ENCODE results near the gene PPFIBP1. TPM values are rescaled to one million over a fixed set of nuclear protein-coding genes. Genes with fewer than 3 reads are reported as not detected.

PPFIBP1 gene
- total RNA-seq, 4 donors from 2014 or later = 36.7 to 115 (median 41.5) TPM

GRCh38 chr12:27651201-27651600 lies 127.2 kb downstream of the PPFIBP1 start:
- no peak for TF ChIP-seq CTCF (IDR thresholded peaks at IDR 0.05; ENCODE audit: low read depth)

GRCh38 chr12:27652174-27652763 lies 128.3 kb downstream of the PPFIBP1 start:
- TF ChIP-seq CTCF (IDR thresholded peaks at IDR 0.05; ENCODE audit: low read depth) = no peak

- TF ChIP-seq CTCF (IDR thresholded peaks at IDR 0.05; ENCODE audit: low read depth) = no peak
These were observed 129.7 kb downstream of the PPFIBP1 start for GRCh38 chr12:27653661-27654060.

- no peak for TF ChIP-seq CTCF (IDR thresholded peaks at IDR 0.05; ENCODE audit: low read depth)
These were observed 133.3 kb downstream of the PPFIBP1 start for GRCh38 chr12:27657296-27657695.

GRCh38 chr12:27665704-27666103 lies 141.7 kb downstream of the PPFIBP1 start:
- TF ChIP-seq CTCF (IDR thresholded peaks at IDR 0.05; ENCODE audit: low read depth) = no peak

GRCh38 chr12:27666510-27666909 lies 142.5 kb downstream of the PPFIBP1 start:
- no peak for TF ChIP-seq CTCF (IDR thresholded peaks at IDR 0.05; ENCODE audit: low read depth)

GRCh38 chr12:27667540-27667939 lies 143.5 kb downstream of the PPFIBP1 start:
- no peak for TF ChIP-seq CTCF (IDR thresholded peaks at IDR 0.05; ENCODE audit: low read depth)

All from subcutaneous adipose tissue (tissue), 4 donors.